SK-N-SH (cell line): ENCODE data around the gene NUP188. TPM values are rescaled to one million over a fixed set of nuclear protein-coding genes. Genes with fewer than 3 reads are reported as not detected.
A peak's percentile ranks its signal among the peaks of the same experiment; 100 is the strongest.

Experiments
- CTCF ChIA-PET: fragments of 300-600, 350-600 bp; formaldehyde crosslinking; extraction: SDS; loops from one replicate; lab custom pipeline; 2021; lab: Yijun Ruan, JAX
- POLR2A ChIA-PET: fragments of 350-600 bp; sonication (Branson Sonifier 250); formaldehyde crosslinking; extraction: SDS; loops from one replicate; lab custom pipeline; 2020; ENCODE audit warnings: antibody characterized with exemption, inconsistent platforms; lab: Yijun Ruan, JAX
- DNase-seq: peaks from one replicate; pipeline ENCODE4 v3.0.0; 2012
- H2AFZ ChIP-seq: fragments of 200-600 bp; sonication (generic); 2 replicates; pipeline ENCODE4 v1.8.1; 2016; ENCODE audit warnings: antibody characterized with exemption, mild to moderate bottlenecking, low read depth
- H3F3A ChIP-seq: fragments of 200-600 bp; sonication (generic); replicated peaks from 2 replicates; pipeline ENCODE3; 2016; ENCODE audit warnings: antibody characterized with exemption, mild to moderate bottlenecking; ENCODE audit not compliant: insufficient read depth
- H3K27ac ChIP-seq, 2 experiments: fragments of 200-500 bp in 1 of 2; fragments of 200-600 bp in 1 of 2; sonication (Bioruptor generic) in 1 of 2; sonication (generic), shearing (Covaris generic) in 1 of 2; 2 replicates each; pipeline versions ENCODE4 v1.5.1 to v1.6.1; 2014 to 2016; ENCODE audit warnings: low read depth in 2 of 2, inconsistent platforms in 1 of 2, low read length in 1 of 2, mild to moderate bottlenecking in 1 of 2, mixed read lengths in 1 of 2
- H3K27me3 ChIP-seq: fragments of 200-600 bp; sonication (generic), shearing (Covaris generic); 2 replicates; pipeline ENCODE4 v1.6.1; 2016; ENCODE audit warnings: mixed run types; ENCODE audit not compliant: insufficient read depth
- H3K36me3 ChIP-seq, 2 experiments: fragments of 200-500 bp in 1 of 2; fragments of 200-600 bp in 1 of 2; sonication (Bioruptor generic) in 1 of 2; sonication (generic) in 1 of 2; replicated peaks in 1 of 2; 2 replicates each; pipeline versions ENCODE3 to v1.5.1; 2014 to 2016; ENCODE audit warnings: low read length in 1 of 2, mild to moderate bottlenecking in 1 of 2; ENCODE audit not compliant: insufficient read depth in 2 of 2, control insufficient read depth in 1 of 2
- H3K4me1 ChIP-seq, 2 experiments: fragments of 200-500 bp in 1 of 2; fragments of 200-600 bp in 1 of 2; sonication (Bioruptor generic) in 1 of 2; sonication (generic), shearing (Covaris generic) in 1 of 2; 2 replicates each; pipeline versions ENCODE4 v1.5.1 to v1.6.1; 2014 to 2016; ENCODE audit warnings: low read depth in 1 of 2, low read length in 1 of 2, mixed run types in 1 of 2; ENCODE audit not compliant: insufficient read depth in 2 of 2, control insufficient read depth in 1 of 2
- H3K4me2 ChIP-seq: fragments of 200-600 bp; sonication (generic), shearing (Covaris generic); 2 replicates; pipeline ENCODE4 v1.6.1; 2017; ENCODE audit warnings: mixed run types
- H3K4me3 ChIP-seq, 2 experiments: fragments of 200-500 bp in 1 of 2; fragments of 200-600 bp in 1 of 2; sonication (Bioruptor generic) in 1 of 2; sonication (generic), shearing (Covaris generic) in 1 of 2; 2 replicates each; pipeline versions ENCODE4 v1.5.1 to v1.8.1; 2014 to 2016; ENCODE audit warnings: low read depth in 2 of 2, inconsistent platforms in 1 of 2, low read length in 1 of 2, mild to moderate bottlenecking in 1 of 2, mixed read lengths in 1 of 2, moderate library complexity in 1 of 2
- H3K79me2 ChIP-seq: fragments of 200-600 bp; sonication (generic); 2 replicates; pipeline ENCODE4 v1.8.1; 2017; ENCODE audit warnings: mild to moderate bottlenecking; ENCODE audit not compliant: insufficient read depth
- H3K9ac ChIP-seq: fragments of 200-600 bp; sonication (generic); 2 replicates; pipeline ENCODE4 v1.6.1; 2017; ENCODE audit warnings: mixed run types
- H3K9me2 ChIP-seq: fragments of 200-600 bp; sonication (generic); 2 replicates; pipeline ENCODE4 v1.6.1; 2017; ENCODE audit warnings: mixed run types
- H3K9me3 ChIP-seq: fragments of 200-600 bp; sonication (generic); 2 replicates; pipeline ENCODE4 v1.6.1; 2017; ENCODE audit warnings: mixed run types, mild to moderate bottlenecking, moderate library complexity
- H4K20me1 ChIP-seq: fragments of 200-600 bp; sonication (generic); 2 replicates; pipeline ENCODE4 v1.6.1; 2017; ENCODE audit warnings: mild to moderate bottlenecking, mixed run types; ENCODE audit not compliant: insufficient read depth
- CHD2 ChIP-seq: fragments of 150-350 bp; IDR thresholded peaks from 2 replicates; pipeline ENCODE4 v1.6.1; 2018; ENCODE audit warnings: low read length; ENCODE audit not compliant: partially characterized antibody
- CTCF ChIP-seq: fragments of 200-600 bp; sonication (generic); IDR thresholded peaks from 2 replicates; pipeline ENCODE4 v1.6.1; 2017; ENCODE audit warnings: antibody characterized with exemption, mild to moderate bottlenecking, moderate library complexity
- ELF1 ChIP-seq: IDR thresholded peaks from 2 replicates; pipeline ENCODE4 v1.4.0; 2012
- EZH2phosphoT487 ChIP-seq: fragments of 200-600 bp; sonication (generic); IDR thresholded peaks from 2 replicates; pipeline ENCODE4 v1.6.1; 2017; ENCODE audit warnings: low read depth, mixed run types, mild to moderate bottlenecking, antibody characterized with exemption, moderate library complexity, borderline replicate concordance
- FOSL2 ChIP-seq: IDR thresholded peaks from 2 replicates; pipeline ENCODE4 v1.4.0; 2012; ENCODE audit warnings: low read depth, mild to moderate bottlenecking, moderate library complexity, borderline replicate concordance
- FOXJ3 ChIP-seq: sonication (generic); formaldehyde crosslinking; IDR thresholded peaks from 2 replicates; pipeline ENCODE4 v1.5.1; 2020; ENCODE audit warnings: mild to moderate bottlenecking, missing genetic modification reagents
- FOXM1 ChIP-seq: IDR thresholded peaks from 2 replicates; pipeline ENCODE4 v1.4.0; 2012; ENCODE audit warnings: low read depth, mild to moderate bottlenecking
- GABPA ChIP-seq: IDR thresholded peaks from 2 replicates; pipeline ENCODE4 v1.4.0; 2012; ENCODE audit warnings: low read depth, mild to moderate bottlenecking
- GATA2 ChIP-seq: sonication (generic); formaldehyde crosslinking; IDR thresholded peaks from 2 replicates; pipeline ENCODE4 v1.5.0; 2020; ENCODE audit warnings: mild to moderate bottlenecking, missing genetic modification reagents
- MAX ChIP-seq: IDR thresholded peaks from 2 replicates; pipeline ENCODE4 v1.4.0; 2012; ENCODE audit warnings: low read depth
- MEF2A ChIP-seq: IDR thresholded peaks from 2 replicates; pipeline ENCODE4 v1.4.0; 2012; ENCODE audit warnings: low read depth, borderline replicate concordance
- MXI1 ChIP-seq: IDR thresholded peaks from 2 replicates; pipeline ENCODE4 v1.6.1; 2012; ENCODE audit warnings: mild to moderate bottlenecking, low read depth, low read length, improper control_type of control experiment
- NFIC ChIP-seq: IDR thresholded peaks from 2 replicates; pipeline ENCODE4 v1.4.0; 2012; ENCODE audit warnings: borderline replicate concordance
- NRF1 ChIP-seq: IDR thresholded peaks from 2 replicates; pipeline ENCODE4 v1.6.1; 2012; ENCODE audit warnings: low read depth, mild to moderate bottlenecking, low read length
- PBX3 ChIP-seq: IDR thresholded peaks from 2 replicates; pipeline ENCODE4; 2012
- REST ChIP-seq: IDR thresholded peaks from 2 replicates; pipeline ENCODE4 v1.6.1; 2012; ENCODE audit warnings: mild to moderate bottlenecking, low read depth, low read length, moderate library complexity
- SIN3A ChIP-seq: IDR thresholded peaks from 2 replicates; pipeline ENCODE4 v1.6.1; 2012; ENCODE audit warnings: low read depth, mild to moderate bottlenecking, low read length, moderate library complexity, borderline replicate concordance
- SMC3 ChIP-seq: IDR thresholded peaks from 2 replicates; pipeline ENCODE4 v1.6.1; 2012; ENCODE audit warnings: low read depth, low read length, improper control_type of control experiment
- TEAD4 ChIP-seq: IDR thresholded peaks from 2 replicates; pipeline ENCODE4 v1.4.0; 2012; ENCODE audit warnings: mild to moderate bottlenecking, borderline replicate concordance; ENCODE audit not compliant: insufficient read depth
- USF1 ChIP-seq: IDR thresholded peaks from 2 replicates; pipeline ENCODE4 v1.4.0; 2012; ENCODE audit warnings: low read depth, borderline replicate concordance
- WGBS: methylation state at CpG from one replicate; pipeline ENCODE4 v1.1.6; 2017; ENCODE audit warnings: low lambda C conversion rate; 5-methylcytosine and 5-hydroxymethylcytosine counted together
- polyA plus RNA-seq, 3 experiments: library from polyadenylated mRNA; depleted of rRNA; stranded (reverse); fragments of >200 nt; gene quantifications; 2 replicates each; pipeline ENCODE4 v1.2.3, GENCODE V29; 2012

The NUP188 gene
- polyA plus RNA-seq, 1 of the 3 experiments (the other 2 are of a cell fraction), result 49.5 TPM

- Histone ChIP-seq H3K27me3 (no peaks in the 10 kb centered on the region), H3K4me2 (no peak overlapping the region), H3K79me2 (no peaks in the 10 kb centered on the region), H3K4me1 (no peaks in the 10 kb centered on the region; a peak in 1 of 4 replicates), H3K9me2 (no peaks in the 10 kb centered on the region), H2AFZ (peak overlapping the region; percentile 70; the same call in 1 of the 2 replicates), H3K4me3 (no peak overlapping the region), H3F3A (no peaks in the 10 kb centered on the region), H3K9me3 (no peaks in the 10 kb centered on the region), H3K36me3 (no peaks in the 10 kb centered on the region), H4K20me1 (no peaks in the 10 kb centered on the region), H3K9ac (no peak overlapping the region), H3K27ac (no peak overlapping the region)
- WGBS, result 89% methylated on average over 2 of the region's 2 CpGs
- ChIA-PET POLR2A (interaction anchor here (0.7 kb wide), 1 partner anchor 46 kb away, joined by 4 read pairs; no protein-coding TSS in a partner anchor), CTCF (interaction anchor here (0.6 to 7.1 kb wide), 33 partner anchors 8 to 264 kb away, joined by 3 to 73 read pairs (median 6); partner anchors contain the start of genes ENDOG, KYAT1 and LRRC8A)
- DNase-seq, result no peak
- TF ChIP-seq FOSL2 (no peak), MXI1 (no peak), MAX (no peak), PBX3 (no peak), EZH2phosphoT487 (no peak), REST (no peak), FOXM1 (no peak), TEAD4 (no peak), USF1 (no peak), NRF1 (no peak), SMC3 (no peak), ELF1 (no peak), CTCF (no peak), GABPA (no peak), NFIC (no peak), GATA2 (CRISPR knock-in tag) (no peak), CHD2 (no peak), FOXJ3 (CRISPR knock-in tag) (no peak), MEF2A (no peak), SIN3A (no peak)
These were observed 18.9 kb upstream of the NUP188 start for GRCh38 chr9:128928624-128929023.
